Measurements from ENCODE around the gene POLR2A. TPM values are rescaled to one million over a fixed set of nuclear protein-coding genes. Genes with fewer than 3 reads are reported as not detected.
A peak's percentile ranks its signal among the peaks of the same experiment; 100 is the strongest.

Gene POLR2A
- total and polyA plus RNA-seq, 2 of the 13 experiments (the other 11 are each of a cell fraction or from before 2014, with no cell fraction given) = 17.8 to 18.3 TPM

GRCh38 chr17:7444682-7445618 lies 39.2 kb upstream of the POLR2A start, which contains the start of gene CHRNB1 (continued):
- TF ChIP-seq, protein P1, sequence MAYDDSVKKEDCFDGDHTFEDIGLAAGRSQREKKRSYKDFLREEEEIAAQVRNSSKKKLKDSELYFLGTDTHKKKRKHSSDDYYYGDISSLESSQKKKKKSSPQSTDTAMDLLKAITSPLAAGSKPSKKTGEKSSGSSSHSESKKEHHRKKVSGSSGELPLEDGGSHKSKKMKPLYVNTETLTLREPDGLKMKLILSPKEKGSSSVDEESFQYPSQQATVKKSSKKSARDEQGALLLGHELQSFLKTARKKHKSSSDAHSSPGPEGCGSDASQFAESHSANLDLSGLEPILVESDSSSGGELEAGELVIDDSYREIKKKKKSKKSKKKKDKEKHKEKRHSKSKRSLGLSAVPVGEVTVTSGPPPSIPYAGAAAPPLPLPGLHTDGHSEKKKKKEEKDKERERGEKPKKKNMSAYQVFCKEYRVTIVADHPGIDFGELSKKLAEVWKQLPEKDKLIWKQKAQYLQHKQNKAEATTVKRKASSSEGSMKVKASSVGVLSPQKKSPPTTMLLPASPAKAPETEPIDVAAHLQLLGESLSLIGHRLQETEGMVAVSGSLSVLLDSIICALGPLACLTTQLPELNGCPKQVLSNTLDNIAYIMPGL (CRISPR knock-in tag; IDR thresholded peaks at IDR 0.05; ENCODE audit: borderline replicate concordance in 1 of 2, low read depth in 1 of 2) = peak; percentile 73 to 87; a peak in 3 of 4 replicates
- no peak for TF ChIP-seq ZNF207 (IDR thresholded peaks at IDR 0.05; ENCODE audit: borderline replicate concordance)
- TF ChIP-seq RFX5 (IDR thresholded peaks at IDR 0.05; ENCODE audit: low read depth, low read length) = no peak
- TF ChIP-seq, protein P2, sequence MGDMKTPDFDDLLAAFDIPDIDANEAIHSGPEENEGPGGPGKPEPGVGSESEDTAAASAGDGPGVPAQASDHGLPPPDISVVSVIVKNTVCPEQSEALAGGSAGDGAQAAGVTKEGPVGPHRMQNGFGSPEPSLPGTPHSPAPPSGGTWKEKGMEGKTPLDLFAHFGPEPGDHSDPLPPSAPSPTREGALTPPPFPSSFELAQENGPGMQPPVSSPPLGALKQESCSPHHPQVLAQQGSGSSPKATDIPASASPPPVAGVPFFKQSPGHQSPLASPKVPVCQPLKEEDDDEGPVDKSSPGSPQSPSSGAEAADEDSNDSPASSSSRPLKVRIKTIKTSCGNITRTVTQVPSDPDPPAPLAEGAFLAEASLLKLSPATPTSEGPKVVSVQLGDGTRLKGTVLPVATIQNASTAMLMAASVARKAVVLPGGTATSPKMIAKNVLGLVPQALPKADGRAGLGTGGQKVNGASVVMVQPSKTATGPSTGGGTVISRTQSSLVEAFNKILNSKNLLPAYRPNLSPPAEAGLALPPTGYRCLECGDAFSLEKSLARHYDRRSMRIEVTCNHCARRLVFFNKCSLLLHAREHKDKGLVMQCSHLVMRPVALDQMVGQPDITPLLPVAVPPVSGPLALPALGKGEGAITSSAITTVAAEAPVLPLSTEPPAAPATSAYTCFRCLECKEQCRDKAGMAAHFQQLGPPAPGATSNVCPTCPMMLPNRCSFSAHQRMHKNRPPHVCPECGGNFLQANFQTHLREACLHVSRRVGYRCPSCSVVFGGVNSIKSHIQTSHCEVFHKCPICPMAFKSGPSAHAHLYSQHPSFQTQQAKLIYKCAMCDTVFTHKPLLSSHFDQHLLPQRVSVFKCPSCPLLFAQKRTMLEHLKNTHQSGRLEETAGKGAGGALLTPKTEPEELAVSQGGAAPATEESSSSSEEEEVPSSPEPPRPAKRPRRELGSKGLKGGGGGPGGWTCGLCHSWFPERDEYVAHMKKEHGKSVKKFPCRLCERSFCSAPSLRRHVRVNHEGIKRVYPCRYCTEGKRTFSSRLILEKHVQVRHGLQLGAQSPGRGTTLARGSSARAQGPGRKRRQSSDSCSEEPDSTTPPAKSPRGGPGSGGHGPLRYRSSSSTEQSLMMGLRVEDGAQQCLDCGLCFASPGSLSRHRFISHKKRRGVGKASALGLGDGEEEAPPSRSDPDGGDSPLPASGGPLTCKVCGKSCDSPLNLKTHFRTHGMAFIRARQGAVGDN (CRISPR knock-in tag; IDR thresholded peaks at IDR 0.05) = peak; percentile 92
- peak; percentile 87 for TF ChIP-seq DRAP1 (CRISPR knock-in tag; IDR thresholded peaks at IDR 0.05)
- no peak for TF ChIP-seq ZNF264 (CRISPR knock-in tag; IDR thresholded peaks at IDR 0.05)
- no peak for TF ChIP-seq ZNF780A (CRISPR knock-in tag; IDR thresholded peaks at IDR 0.05)
- TF ChIP-seq ZNF746 (CRISPR knock-in tag; IDR thresholded peaks at IDR 0.05) = peak; percentile 67; the same call in 1 of the 2 replicates
- TF ChIP-seq THAP11 (CRISPR knock-in tag; IDR thresholded peaks at IDR 0.05) = peak; percentile 81
- TF ChIP-seq ZBTB1 (CRISPR knock-in tag; IDR thresholded peaks at IDR 0.05; ENCODE audit: borderline replicate concordance) = no peak
- TF ChIP-seq ZNF761 (CRISPR knock-in tag; conservative IDR thresholded peaks at IDR 0.05) = peak; percentile 81
- no peak for TF ChIP-seq POLR2AphosphoS2 (IDR thresholded peaks at IDR 0.05; ENCODE audit: low read depth, low read length)
- 0 out of 2 replicates have a peak, but pooled peaks have one; percentile 29 for TF ChIP-seq ARNT2 (CRISPR knock-in tag; IDR thresholded peaks at IDR 0.05; ENCODE audit: low read depth)
- no peak for TF ChIP-seq MED8 (CRISPR knock-in tag; IDR thresholded peaks at IDR 0.05; ENCODE audit: insufficient replicate concordance)
- TF ChIP-seq, protein P3, sequence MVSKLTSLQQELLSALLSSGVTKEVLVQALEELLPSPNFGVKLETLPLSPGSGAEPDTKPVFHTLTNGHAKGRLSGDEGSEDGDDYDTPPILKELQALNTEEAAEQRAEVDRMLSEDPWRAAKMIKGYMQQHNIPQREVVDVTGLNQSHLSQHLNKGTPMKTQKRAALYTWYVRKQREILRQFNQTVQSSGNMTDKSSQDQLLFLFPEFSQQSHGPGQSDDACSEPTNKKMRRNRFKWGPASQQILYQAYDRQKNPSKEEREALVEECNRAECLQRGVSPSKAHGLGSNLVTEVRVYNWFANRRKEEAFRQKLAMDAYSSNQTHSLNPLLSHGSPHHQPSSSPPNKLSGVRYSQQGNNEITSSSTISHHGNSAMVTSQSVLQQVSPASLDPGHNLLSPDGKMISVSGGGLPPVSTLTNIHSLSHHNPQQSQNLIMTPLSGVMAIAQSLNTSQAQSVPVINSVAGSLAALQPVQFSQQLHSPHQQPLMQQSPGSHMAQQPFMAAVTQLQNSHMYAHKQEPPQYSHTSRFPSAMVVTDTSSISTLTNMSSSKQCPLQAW (CRISPR knock-in tag; IDR thresholded peaks at IDR 0.05) = no peak
- TF ChIP-seq ZFP90 (CRISPR knock-in tag; IDR thresholded peaks at IDR 0.05; ENCODE audit: borderline replicate concordance) = 0 out of 2 replicates have a peak, but pooled peaks have one; percentile 42
- no peak for TF ChIP-seq NFIC (IDR thresholded peaks at IDR 0.05; ENCODE audit: low read length)
- TF ChIP-seq TBX3 (IDR thresholded peaks at IDR 0.05; ENCODE audit: borderline replicate concordance) = no peak
- TF ChIP-seq ZNF24 (IDR thresholded peaks at IDR 0.05) = no peak
- TF ChIP-seq ZSCAN9 (CRISPR knock-in tag; IDR thresholded peaks at IDR 0.05; ENCODE audit: borderline replicate concordance) = peak; percentile 75; the same call in 1 of the 2 replicates
- peak; percentile 13; the same call in 1 of the 2 replicates for TF ChIP-seq NRL (CRISPR knock-in tag; IDR thresholded peaks at IDR 0.05; ENCODE audit: borderline replicate concordance)

Data from HepG2 (cell line).